ENCODE data around the gene SH3BP5L.

Gene SH3BP5L

GRCh38 chr1:248776991-248777390, 48.7 kb downstream of the SH3BP5L start:
- DNase-seq (no peak), ATAC-seq (no peak)

DNA sequence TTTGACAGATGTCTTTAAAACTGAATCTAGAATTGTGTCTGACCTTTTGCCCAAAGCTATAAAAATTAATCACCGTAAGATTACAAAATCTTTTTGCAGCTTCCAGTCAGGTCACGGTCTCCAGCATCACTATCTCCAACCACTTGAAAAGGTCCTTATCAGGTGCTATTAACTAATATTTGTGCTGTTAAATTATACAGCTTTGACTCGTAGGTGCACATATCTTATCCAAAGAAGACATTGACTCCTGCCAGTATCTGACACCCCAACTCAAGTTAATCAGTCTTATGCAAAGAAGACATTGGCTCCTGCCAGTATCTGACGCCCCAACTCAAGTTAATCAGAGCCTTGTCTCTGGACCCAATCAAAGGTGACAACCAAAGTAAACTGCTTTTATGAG, 50.3 kb downstream of the SH3BP5L start:
- ATAC-seq (no peak), DNase-seq (no peak)
